Calu3 (cell line): ENCODE measurements around the gene FSHR. TPM values are rescaled to one million over a fixed set of nuclear protein-coding genes. Genes with fewer than 3 reads are reported as not detected.

Experiments used
- BruUV-seq: library from RNA; stranded (reverse); fragments of 400-500 nt; replicated peaks from 2 replicates; lab custom pipeline; 2021; lab: Mats Ljungman, UMichigan
- CTCF ChIA-PET: fragments of 300-600 bp; sonication (Branson Sonifier 250); formaldehyde crosslinking; loops from one replicate; lab custom pipeline; 2022; ENCODE audit warnings: antibody characterized with exemption; lab: Charles Lee
- DNase-seq: peaks from one replicate; pipeline ENCODE4 v3.0.0; 2022
- H3K27ac Mint-ChIP-seq: one replicate; pipeline ENCODE4 v1.8.0; 2022; ENCODE audit warnings: mixed read lengths; ENCODE audit not compliant: unreplicated experiment
- H3K27me3 Mint-ChIP-seq: one replicate; pipeline ENCODE4 v1.8.0; 2022; ENCODE audit warnings: mixed read lengths; ENCODE audit not compliant: unreplicated experiment
- H3K36me3 Mint-ChIP-seq: one replicate; pipeline ENCODE4 v1.8.0; 2022; ENCODE audit warnings: mild to moderate bottlenecking, moderate library complexity, mixed read lengths; ENCODE audit not compliant: insufficient read depth, unreplicated experiment
- H3K4me1 Mint-ChIP-seq: one replicate; pipeline ENCODE4 v1.8.0; 2022; ENCODE audit warnings: mild to moderate bottlenecking, low read depth, mixed read lengths; ENCODE audit not compliant: unreplicated experiment
- H3K4me3 Mint-ChIP-seq: one replicate; pipeline ENCODE4 v1.8.0; 2022; ENCODE audit warnings: mild to moderate bottlenecking, low read depth, moderate library complexity, mixed read lengths; ENCODE audit not compliant: unreplicated experiment
- H3K9me3 Mint-ChIP-seq: one replicate; pipeline ENCODE4 v1.8.0; 2022; ENCODE audit warnings: low read depth, mixed read lengths; ENCODE audit not compliant: unreplicated experiment
- intact Hi-C: fragments of 100-400 bp; cut with micrococcal nuclease; formaldehyde crosslinking; loops from one replicate; pipeline ENCODE4 v1.10.0; 2022; ENCODE audit not compliant: unreplicated experiment
- total RNA-seq: library from RNA; stranded (reverse); gene quantifications from 2 replicates; pipeline ENCODE4 v1.2.3, GENCODE V29; 2022
- TF ChIP-seq, protein P1 (sequence below): fragments of 200-600 bp; IDR thresholded peaks from one replicate; pipeline ENCODE4 v1.8.0; 2022; ENCODE audit warnings: antibody characterized with exemption; ENCODE audit not compliant: unreplicated experiment

Gene FSHR
- total RNA-seq, 1 experiment from 2014 or later, result not detected

DNA sequence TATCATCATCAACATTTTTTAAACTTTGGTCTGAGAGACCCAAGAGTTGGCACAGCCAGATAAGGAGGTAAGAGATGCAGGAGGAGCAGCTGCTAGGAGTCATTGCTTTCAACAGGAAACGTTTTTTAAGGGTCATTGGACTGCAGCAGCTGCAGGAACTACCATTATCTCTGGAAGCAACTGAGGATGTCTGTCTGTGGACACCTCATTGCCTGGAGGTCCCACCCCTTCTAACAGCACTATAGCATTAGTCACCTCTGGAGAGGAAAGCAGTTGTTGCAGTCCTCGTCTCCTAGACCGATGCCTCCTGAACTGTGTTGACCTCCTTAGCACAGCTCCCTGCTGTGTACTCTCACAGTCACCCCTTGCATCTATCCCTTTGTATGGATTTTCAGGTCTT is 21.5 kb upstream of the FSHR start:
- peaks cover 6% of the 10 kb centered on the region for H3K9me3 Mint-ChIP-seq
- no peaks in the 10 kb centered on the region for H3K27me3 Mint-ChIP-seq
- intact Hi-C loops, result no loop called here
- CTCF ChIA-PET, result no interaction called here
- H3K4me3 Mint-ChIP-seq, result no peak overlapping the region
- no peaks in the 10 kb centered on the region for H3K4me1 Mint-ChIP-seq
- no peak overlapping the region for H3K27ac Mint-ChIP-seq
- no peak for DNase-seq
- TF ChIP-seq, protein P1, sequence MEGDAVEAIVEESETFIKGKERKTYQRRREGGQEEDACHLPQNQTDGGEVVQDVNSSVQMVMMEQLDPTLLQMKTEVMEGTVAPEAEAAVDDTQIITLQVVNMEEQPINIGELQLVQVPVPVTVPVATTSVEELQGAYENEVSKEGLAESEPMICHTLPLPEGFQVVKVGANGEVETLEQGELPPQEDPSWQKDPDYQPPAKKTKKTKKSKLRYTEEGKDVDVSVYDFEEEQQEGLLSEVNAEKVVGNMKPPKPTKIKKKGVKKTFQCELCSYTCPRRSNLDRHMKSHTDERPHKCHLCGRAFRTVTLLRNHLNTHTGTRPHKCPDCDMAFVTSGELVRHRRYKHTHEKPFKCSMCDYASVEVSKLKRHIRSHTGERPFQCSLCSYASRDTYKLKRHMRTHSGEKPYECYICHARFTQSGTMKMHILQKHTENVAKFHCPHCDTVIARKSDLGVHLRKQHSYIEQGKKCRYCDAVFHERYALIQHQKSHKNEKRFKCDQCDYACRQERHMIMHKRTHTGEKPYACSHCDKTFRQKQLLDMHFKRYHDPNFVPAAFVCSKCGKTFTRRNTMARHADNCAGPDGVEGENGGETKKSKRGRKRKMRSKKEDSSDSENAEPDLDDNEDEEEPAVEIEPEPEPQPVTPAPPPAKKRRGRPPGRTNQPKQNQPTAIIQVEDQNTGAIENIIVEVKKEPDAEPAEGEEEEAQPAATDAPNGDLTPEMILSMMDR, result no peak
- no TSS peak for BruUV-seq
- H3K36me3 Mint-ChIP-seq, result no peaks in the 10 kb centered on the region

DNA sequence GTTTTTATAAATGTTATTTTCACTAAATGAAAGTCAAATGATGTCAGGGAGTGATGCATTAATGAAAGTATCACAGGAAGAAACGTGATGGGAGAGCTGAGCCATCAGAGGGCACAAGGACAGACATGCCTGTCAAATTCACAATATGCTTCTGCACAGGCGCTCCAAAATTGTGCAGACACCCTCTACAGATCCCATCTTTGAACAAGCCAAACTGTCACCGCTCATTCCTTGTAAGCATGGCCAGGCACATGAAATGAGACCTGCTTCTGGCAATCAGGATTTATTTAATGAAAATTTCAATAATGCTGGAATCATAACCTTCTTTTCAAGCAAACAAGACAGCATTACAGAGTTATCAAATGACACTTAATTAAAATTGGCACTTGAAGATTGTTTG is 20.4 kb upstream of the FSHR start:
- TF ChIP-seq, protein P1, result no peak
- CTCF ChIA-PET, result no interaction called here

DNA sequence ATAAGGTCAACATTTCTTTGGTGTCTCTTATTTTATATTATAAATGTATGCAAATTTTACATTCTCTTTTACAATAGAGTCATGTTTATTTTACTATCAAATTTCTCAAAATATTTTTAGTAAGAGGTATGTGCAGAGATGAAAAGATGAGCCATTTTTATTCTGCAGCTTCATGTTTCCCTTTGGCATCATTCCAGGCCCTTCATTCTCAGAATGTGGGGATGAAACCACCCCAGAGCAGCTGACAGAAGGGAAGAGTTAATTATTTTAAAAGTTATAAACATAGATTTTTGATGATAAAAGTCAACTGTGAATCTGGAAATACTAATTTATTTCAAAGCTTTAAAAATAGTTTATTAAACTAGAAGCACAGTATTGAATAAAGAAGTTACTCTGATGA is 12.8 kb upstream of the FSHR start:
- H3K36me3 Mint-ChIP-seq, result no peaks in the 10 kb centered on the region
- H3K9me3 Mint-ChIP-seq, result peaks cover 9% of the 10 kb centered on the region
- intact Hi-C loops, result no loop called here
- CTCF ChIA-PET, result no interaction called here
- no peaks in the 10 kb centered on the region for H3K27me3 Mint-ChIP-seq
- BruUV-seq, result no TSS peak
- no peak overlapping the region for H3K27ac Mint-ChIP-seq
- H3K4me3 Mint-ChIP-seq, result no peak overlapping the region
- TF ChIP-seq, protein P1, result no peak
- no peak for DNase-seq
- H3K4me1 Mint-ChIP-seq, result no peaks in the 10 kb centered on the region

More for the DNA sequence above, 20.4 kb upstream of the FSHR start:
- no peak overlapping the region for H3K4me3 Mint-ChIP-seq
- no TSS peak for BruUV-seq
- DNase-seq, result no peak
- H3K27ac Mint-ChIP-seq, result no peak overlapping the region
- H3K9me3 Mint-ChIP-seq, result peaks cover 6% of the 10 kb centered on the region
- H3K4me1 Mint-ChIP-seq, result no peaks in the 10 kb centered on the region
- H3K36me3 Mint-ChIP-seq, result no peaks in the 10 kb centered on the region
- no peaks in the 10 kb centered on the region for H3K27me3 Mint-ChIP-seq
- intact Hi-C loops, result no loop called here

DNA sequence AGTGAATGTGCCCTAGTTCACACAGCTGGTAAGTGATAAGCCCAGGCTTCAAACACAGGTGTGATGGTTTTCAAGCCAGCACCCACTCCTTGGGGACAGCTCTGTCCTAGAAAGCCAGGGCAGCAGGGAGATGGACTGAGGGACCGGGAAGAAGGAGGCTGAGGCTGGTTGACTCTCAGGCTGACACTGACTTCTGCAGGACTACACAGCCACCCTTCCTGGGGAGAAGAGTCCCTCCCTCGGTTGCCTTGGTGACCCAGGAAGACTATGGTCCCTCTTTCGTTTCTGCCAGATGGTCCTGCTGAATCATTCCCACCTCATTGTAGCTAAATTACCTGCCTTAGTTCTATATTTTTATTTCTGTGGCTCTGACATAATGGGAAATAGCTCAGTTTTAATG is 11.3 kb upstream of the FSHR start:
- no TSS peak for BruUV-seq
- Mint-ChIP-seq H3K4me3 (no peak overlapping the region), H3K27me3 (no peaks in the 10 kb centered on the region), H3K36me3 (no peaks in the 10 kb centered on the region), H3K27ac (no peak overlapping the region), H3K9me3 (peaks cover 6% of the 10 kb centered on the region), H3K4me1 (no peaks in the 10 kb centered on the region)
- intact Hi-C loops, result no loop called here
- DNase-seq, result no peak
- TF ChIP-seq, protein P1, result no peak
- CTCF ChIA-PET, result no interaction called here

DNA sequence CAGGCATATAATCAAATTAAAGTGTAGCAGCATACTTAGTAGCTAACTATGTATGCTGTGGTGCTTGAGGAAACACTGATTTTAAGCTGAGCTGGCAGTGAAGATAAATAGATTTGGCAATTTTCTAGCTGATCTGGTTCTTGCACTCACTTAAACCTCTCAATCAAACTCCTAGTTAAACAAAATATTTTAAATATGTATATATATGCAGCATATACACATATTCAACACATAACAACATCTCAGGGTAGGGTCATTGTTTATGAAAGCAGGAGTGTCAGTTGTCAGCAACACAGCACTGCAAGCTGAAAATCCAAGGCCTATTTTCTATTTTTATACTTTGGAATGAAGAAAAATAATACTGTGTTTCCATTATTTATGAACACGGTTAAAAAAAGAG is 10.4 kb upstream of the FSHR start:
- H3K27ac Mint-ChIP-seq, result no peak overlapping the region
- no peak overlapping the region for H3K4me3 Mint-ChIP-seq
- CTCF ChIA-PET, result no interaction called here
- H3K27me3 Mint-ChIP-seq, result no peaks in the 10 kb centered on the region
- no peaks in the 10 kb centered on the region for H3K36me3 Mint-ChIP-seq
- DNase-seq, result no peak
- intact Hi-C loops, result no loop called here
- BruUV-seq, result no TSS peak
- H3K9me3 Mint-ChIP-seq, result peaks cover 6% of the 10 kb centered on the region
- TF ChIP-seq, protein P1, result no peak
- H3K4me1 Mint-ChIP-seq, result no peaks in the 10 kb centered on the region
